PFSK-1 (cell line): ENCODE measurements around the gene CD2BP2.

Experiments used
- FOXP2 ChIP-seq: optimal IDR thresholded peaks from 2 replicates; pipeline ENCODE3; 2011; ENCODE audit warnings: borderline replicate concordance, control low read depth, inconsistent platforms; ENCODE audit not compliant: insufficient read depth; ENCODE audit errors: extremely low read length, extremely low read depth
- POLR2AphosphoS5 ChIP-seq: IDR thresholded peaks from 2 replicates; pipeline ENCODE4 v1.6.1; 2012; ENCODE audit warnings: low read depth, mild to moderate bottlenecking, control low read depth, low read length, moderate library complexity
- SIN3A ChIP-seq: IDR thresholded peaks from 2 replicates; pipeline ENCODE4 v1.6.1; 2012; ENCODE audit warnings: mild to moderate bottlenecking, low read length, moderate library complexity, borderline replicate concordance; ENCODE audit not compliant: insufficient read depth
- TAF1 ChIP-seq: IDR thresholded peaks from 2 replicates; pipeline ENCODE4 v1.6.1; 2012; ENCODE audit warnings: low read length, control low read depth, borderline replicate concordance; ENCODE audit not compliant: insufficient read depth
- TF ChIP-seq, protein P1 (sequence below), 2 experiments: IDR thresholded peaks; 2 replicates each; pipeline versions ENCODE4 v1.6.1 to v1.8.0; 2011 to 2012; ENCODE audit warnings: low read depth in 2 of 2, low read length in 2 of 2, control low read depth in 1 of 2, inconsistent platforms in 1 of 2, mild to moderate bottlenecking in 1 of 2, moderate library complexity in 1 of 2; ENCODE audit not compliant: insufficient read depth in 1 of 2

CD2BP2 gene

DNA sequence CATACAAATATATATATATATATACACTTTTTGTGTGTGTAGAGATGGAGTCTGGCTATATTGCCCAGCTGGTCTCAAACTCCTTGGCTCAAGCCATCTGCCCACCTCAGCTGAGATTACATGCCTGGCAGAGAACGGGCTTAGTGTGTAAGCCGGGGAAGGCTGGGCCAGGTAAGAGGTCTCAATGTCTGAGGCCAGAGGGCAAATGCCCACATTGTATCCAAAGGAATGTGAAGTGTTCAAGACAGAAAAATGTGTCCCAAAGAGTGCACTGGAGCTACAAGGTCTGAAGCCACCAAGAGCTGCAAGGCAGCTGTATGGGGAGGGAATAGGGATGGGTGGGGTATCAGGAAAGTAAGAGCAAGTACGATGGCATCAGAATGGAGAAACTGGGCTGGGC, 8.8 kb downstream of the CD2BP2 start:
- TF ChIP-seq TAF1 (no peak), SIN3A (no peak), POLR2AphosphoS5 (no peak), FOXP2 (no peak)
- TF ChIP-seq, protein P1, sequence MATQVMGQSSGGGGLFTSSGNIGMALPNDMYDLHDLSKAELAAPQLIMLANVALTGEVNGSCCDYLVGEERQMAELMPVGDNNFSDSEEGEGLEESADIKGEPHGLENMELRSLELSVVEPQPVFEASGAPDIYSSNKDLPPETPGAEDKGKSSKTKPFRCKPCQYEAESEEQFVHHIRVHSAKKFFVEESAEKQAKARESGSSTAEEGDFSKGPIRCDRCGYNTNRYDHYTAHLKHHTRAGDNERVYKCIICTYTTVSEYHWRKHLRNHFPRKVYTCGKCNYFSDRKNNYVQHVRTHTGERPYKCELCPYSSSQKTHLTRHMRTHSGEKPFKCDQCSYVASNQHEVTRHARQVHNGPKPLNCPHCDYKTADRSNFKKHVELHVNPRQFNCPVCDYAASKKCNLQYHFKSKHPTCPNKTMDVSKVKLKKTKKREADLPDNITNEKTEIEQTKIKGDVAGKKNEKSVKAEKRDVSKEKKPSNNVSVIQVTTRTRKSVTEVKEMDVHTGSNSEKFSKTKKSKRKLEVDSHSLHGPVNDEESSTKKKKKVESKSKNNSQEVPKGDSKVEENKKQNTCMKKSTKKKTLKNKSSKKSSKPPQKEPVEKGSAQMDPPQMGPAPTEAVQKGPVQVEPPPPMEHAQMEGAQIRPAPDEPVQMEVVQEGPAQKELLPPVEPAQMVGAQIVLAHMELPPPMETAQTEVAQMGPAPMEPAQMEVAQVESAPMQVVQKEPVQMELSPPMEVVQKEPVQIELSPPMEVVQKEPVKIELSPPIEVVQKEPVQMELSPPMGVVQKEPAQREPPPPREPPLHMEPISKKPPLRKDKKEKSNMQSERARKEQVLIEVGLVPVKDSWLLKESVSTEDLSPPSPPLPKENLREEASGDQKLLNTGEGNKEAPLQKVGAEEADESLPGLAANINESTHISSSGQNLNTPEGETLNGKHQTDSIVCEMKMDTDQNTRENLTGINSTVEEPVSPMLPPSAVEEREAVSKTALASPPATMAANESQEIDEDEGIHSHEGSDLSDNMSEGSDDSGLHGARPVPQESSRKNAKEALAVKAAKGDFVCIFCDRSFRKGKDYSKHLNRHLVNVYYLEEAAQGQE (IDR thresholded peaks at IDR 0.05; ENCODE audit: insufficient read depth in 1 of 2, low read depth in 2 of 2, low read length in 2 of 2) = no peak

DNA sequence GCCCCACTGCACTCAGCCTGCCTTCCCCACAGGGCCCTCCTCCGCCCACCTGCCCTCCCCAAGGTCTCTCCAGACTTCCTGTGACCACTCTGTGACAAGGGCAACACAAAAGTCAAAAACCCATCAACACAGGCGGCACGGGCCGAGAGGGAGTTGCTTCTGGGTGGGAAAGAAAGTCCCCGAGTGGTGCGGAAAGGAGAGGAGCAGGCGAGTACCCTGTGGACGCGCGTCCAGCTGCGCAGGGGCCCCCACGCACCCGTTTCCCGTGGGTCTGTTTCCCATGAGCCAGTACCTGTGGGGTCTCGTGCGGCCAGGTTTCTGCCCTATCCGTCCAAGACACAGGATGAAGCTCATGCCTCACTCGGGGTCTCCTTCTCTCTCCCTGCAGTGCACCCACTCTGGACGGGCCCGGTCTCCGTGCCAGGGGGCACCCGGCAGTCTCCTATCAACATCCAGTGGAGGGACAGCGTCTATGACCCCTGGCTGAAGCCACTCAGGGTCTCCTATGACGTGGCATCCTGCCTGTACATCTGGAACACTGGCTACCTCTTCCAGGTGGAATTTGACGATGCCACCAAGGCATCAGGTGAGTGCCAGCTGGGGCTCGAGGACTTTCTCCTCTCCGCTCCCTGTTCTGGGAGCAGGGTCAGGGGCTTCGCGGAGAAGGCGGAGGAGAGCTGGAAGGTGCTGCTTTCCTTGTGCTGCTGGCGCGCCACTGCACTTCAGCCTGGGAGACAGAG, 12.2 kb downstream of the CD2BP2 start:
- no peak for TF ChIP-seq TAF1
- no peak for TF ChIP-seq POLR2AphosphoS5
- TF ChIP-seq, protein P1 (IDR thresholded peaks at IDR 0.05; ENCODE audit: insufficient read depth in 1 of 2, low read depth in 2 of 2, low read length in 2 of 2) = no peak
- TF ChIP-seq SIN3A = no peak
- TF ChIP-seq FOXP2 = no peak

DNA sequence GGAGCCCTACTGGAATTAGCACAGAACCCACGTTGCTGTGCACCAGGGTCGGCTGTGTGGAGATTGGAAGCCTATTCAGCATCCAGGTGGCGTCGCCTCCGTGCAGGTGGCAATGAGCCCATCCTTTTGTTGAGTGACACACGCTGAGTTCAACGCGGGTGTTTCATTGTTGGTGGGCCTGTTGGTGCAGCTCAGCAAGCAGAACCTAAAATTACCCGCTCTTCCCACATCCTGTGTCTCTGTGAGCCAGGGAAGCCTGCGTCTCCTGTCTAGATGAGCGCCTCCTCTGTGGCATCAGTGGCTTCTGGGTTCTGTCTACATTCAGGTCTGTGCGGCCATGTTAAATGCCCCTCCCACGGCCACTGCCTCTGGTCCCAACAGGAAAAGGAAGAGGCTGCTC, 14.5 kb downstream of the CD2BP2 start:
- TF ChIP-seq TAF1 = no peak
- TF ChIP-seq FOXP2 = no peak
- TF ChIP-seq POLR2AphosphoS5 = no peak

DNA sequence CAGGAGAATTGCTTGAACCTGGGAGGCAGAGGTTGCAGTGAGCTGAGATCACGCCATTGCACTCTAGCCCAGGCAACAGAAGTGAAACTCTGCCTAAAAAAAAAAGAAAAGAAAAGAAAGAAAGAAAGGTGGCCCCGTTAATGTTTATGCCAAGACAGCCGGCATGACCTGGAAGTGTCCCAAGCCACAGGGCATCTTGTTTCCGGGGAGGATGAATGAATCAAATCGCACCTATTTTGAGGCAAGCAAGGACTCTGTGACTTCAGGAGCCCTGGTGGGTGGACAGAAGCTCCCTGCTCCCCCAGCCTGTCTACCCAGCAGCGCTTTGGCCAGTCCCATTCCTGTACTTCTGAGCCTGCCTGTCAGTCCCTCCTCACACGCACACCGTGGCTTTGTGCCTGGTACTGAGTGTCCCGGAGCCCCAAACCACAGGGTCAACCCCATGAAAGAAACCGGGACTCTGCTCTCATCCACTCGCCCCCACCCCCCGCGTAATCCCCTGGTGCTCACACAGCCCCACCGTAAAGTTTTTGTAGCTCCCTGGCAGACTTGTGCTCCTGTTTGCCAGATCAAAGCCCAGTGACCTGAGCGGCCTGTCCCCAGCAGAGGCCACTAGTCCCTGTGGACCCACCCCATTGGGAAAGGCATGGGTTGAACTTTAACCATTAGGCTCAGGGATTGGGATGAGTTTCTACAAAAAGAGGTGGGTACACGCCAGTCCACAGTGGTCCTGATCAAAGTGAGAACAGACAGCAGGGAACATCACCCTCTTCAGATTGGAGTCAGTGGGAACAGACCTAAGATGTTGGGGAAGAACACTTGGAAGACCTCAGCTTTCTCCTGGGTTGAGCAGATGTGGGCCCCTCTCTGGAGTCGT, 19.3 kb downstream of the CD2BP2 start:
- no peak; the same call in 1 of the 2 replicates for TF ChIP-seq POLR2AphosphoS5
- no peak for TF ChIP-seq TAF1
- TF ChIP-seq, protein P1 (IDR thresholded peaks at IDR 0.05; ENCODE audit: insufficient read depth in 1 of 2, low read depth in 2 of 2, low read length in 2 of 2) = no peak
- no peak for TF ChIP-seq SIN3A
- no peak for TF ChIP-seq FOXP2

DNA sequence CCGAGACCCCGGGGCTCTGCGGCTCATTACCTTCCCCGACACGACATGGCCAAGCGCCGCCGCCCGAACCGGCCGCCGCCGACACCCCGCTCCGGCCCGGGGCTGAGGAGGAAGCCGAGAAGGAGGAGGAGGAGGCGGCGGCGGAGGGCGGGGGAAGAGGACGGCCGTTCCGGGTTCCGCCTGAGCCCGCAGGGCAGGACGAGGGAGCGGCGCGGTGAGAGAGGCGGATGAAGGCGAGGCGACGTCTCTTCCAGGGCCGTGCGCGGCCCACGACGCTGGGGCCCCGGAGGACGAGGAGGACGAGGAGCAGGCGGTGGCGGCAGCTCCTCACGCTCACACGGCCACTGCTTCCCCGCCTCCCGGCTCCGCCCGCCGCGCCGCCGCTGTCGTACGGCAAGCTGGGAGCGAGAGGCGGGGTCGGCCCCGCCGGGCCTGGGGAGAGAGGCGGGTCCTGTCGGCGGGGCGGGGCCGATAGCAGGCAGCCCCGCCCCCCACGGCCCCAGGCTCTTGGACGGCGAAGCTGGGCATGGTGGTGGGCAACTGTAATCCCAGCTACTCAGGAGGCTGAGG, 20.0 kb downstream of the CD2BP2 start:
- TF ChIP-seq POLR2AphosphoS5 = peak; percentile 49; the same call in 1 of the 2 replicates
